ENCODE results near the gene TSPAN2. TPM values are rescaled to one million over a fixed set of nuclear protein-coding genes. Genes with fewer than 3 reads are reported as not detected.

TSPAN2 gene
- polyA plus RNA-seq, 1 experiment, result 4.0 TPM

GRCh38 chr1:115116512-115116911 is 27.2 kb upstream of the TSPAN2 start:
- ChIA-PET CTCF (interaction anchor here (0.6 to 1.7 kb wide), 4 partner anchors 85 to 591 kb away, joined by 3 to 9 read pairs (median 6); no protein-coding TSS in a partner anchor), POLR2A (no interaction called here)
- no peak overlapping the region for H3K27ac ChIP-seq (ENCODE audit: low read depth, low read length)
- no peak overlapping the region for H3K4me3 ChIP-seq (ENCODE audit: low read depth, low read length)
- DNase-seq (ENCODE audit: low read depth, low spot score), result no peak
- no peak for TF ChIP-seq CTCF (IDR thresholded peaks at IDR 0.05; ENCODE audit: low read depth, low read length)
- H3K9me3 ChIP-seq (ENCODE audit: control insufficient read depth, insufficient read depth, low read length), result peaks cover 11% of the 10 kb centered on the region; the same call in 1 of the 2 replicates
- H3K27me3 ChIP-seq (ENCODE audit: control insufficient read depth, insufficient read depth, low read length), result no peaks in the 10 kb centered on the region

GRCh38 chr1:115115521-115116161 is 26.3 kb upstream of the TSPAN2 start:
- ChIA-PET POLR2A (no interaction called here), CTCF (interaction anchor here (0.6 to 1.7 kb wide), 4 partner anchors 84 to 591 kb away, joined by 3 to 9 read pairs (median 6); no protein-coding TSS in a partner anchor)
- H3K27me3 ChIP-seq (ENCODE audit: control insufficient read depth, insufficient read depth, low read length), result no peaks in the 10 kb centered on the region
- TF ChIP-seq CTCF (IDR thresholded peaks at IDR 0.05; ENCODE audit: low read depth, low read length), result no peak
- H3K4me3 ChIP-seq (ENCODE audit: low read depth, low read length), result no peak overlapping the region
- H3K9me3 ChIP-seq (ENCODE audit: control insufficient read depth, insufficient read depth, low read length), result peaks cover 5% of the 10 kb centered on the region; the same call in 1 of the 2 replicates
- DNase-seq (ENCODE audit: low read depth, low spot score), result no peak
- H3K27ac ChIP-seq (ENCODE audit: low read depth, low read length), result no peak overlapping the region

- no peaks in the 10 kb centered on the region for H3K27me3 ChIP-seq (ENCODE audit: control insufficient read depth, insufficient read depth, low read length)
- CTCF ChIA-PET, result interaction anchor here (0.9 to 4.2 kb wide), 14 partner anchors 11 to 494 kb away, joined by 3 to 42 read pairs (median 6); no protein-coding TSS in a partner anchor
- no peak for TF ChIP-seq CTCF (IDR thresholded peaks at IDR 0.05; ENCODE audit: low read depth, low read length)
- H3K9me3 ChIP-seq (ENCODE audit: control insufficient read depth, insufficient read depth, low read length), result no peaks in the 10 kb centered on the region
- POLR2A ChIA-PET, result no interaction called here
- H3K4me3 ChIP-seq (ENCODE audit: low read depth, low read length), result no peak overlapping the region
- no peak for DNase-seq (ENCODE audit: low read depth, low spot score)
- no peak overlapping the region for H3K27ac ChIP-seq (ENCODE audit: low read depth, low read length)
These were observed 25.0 kb upstream of the TSPAN2 start for GRCh38 chr1:115114308-115114707.

- no peak overlapping the region for H3K4me3 ChIP-seq (ENCODE audit: low read depth, low read length)
- H3K27me3 ChIP-seq (ENCODE audit: control insufficient read depth, insufficient read depth, low read length), result no peaks in the 10 kb centered on the region
- no peaks in the 10 kb centered on the region for H3K9me3 ChIP-seq (ENCODE audit: control insufficient read depth, insufficient read depth, low read length)
- no peak for TF ChIP-seq CTCF (IDR thresholded peaks at IDR 0.05; ENCODE audit: low read depth, low read length)
- no peak for DNase-seq (ENCODE audit: low read depth, low spot score)
- no peak overlapping the region for H3K27ac ChIP-seq (ENCODE audit: low read depth, low read length)
- ChIA-PET POLR2A (no interaction called here), CTCF (interaction anchor here (0.8 to 4.2 kb wide), 24 partner anchors 11 to 673 kb away, joined by 3 to 42 read pairs (median 4); partner anchors contain the start of gene NGF)
These were observed 24.5 kb upstream of the TSPAN2 start for GRCh38 chr1:115113766-115114165.

Measured in AG04450 (cell line).